ENCODE measurements around the gene RANBP17. TPM values are rescaled to one million over a fixed set of nuclear protein-coding genes. Genes with fewer than 3 reads are reported as not detected.

RANBP17 gene
- total RNA-seq, 2 experiments from 2014 or later: not detected

GRCh38 chr5:171242521-171242920 lies 380.7 kb downstream of the RANBP17 start:
- Mint-ChIP-seq H3K9me3 (no peaks in the 10 kb centered on the region), H3K27me3 (no peaks in the 10 kb centered on the region), H3K27ac (no peak overlapping the region), H3K36me3 (ENCODE audit: low read depth) (no peaks in the 10 kb centered on the region), H3K4me3 (no peak overlapping the region), H3K4me1 (ENCODE audit: low read depth) (no peaks in the 10 kb centered on the region)
- ATAC-seq: no peak
- DNase-seq: no peak
- ChIA-PET POLR2A (no interaction called here), CTCF (no interaction called here)
- no peak for TF ChIP-seq CTCF (IDR thresholded peaks at IDR 0.05)
- intact Hi-C loops (cut with micrococcal nuclease): no loop called here

DNA sequence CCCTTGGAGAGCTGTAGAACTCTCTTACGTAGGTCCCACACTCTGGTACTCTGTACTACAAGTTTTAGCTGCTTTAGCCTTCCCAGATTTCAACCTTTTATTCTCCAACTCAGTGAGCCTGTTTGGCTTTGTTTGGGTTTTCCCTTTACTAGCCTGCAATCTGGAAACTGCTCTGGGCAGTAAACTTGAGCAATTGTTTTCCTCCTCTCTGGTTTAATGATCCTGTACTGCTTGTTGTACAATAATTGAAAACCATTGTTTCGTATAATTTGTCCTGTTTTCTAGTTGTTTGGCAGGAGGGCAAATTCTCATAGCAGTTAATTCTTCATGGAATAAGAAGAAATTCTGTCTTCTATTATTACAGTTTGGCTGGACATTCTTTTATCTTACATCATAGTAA lies 384.4 kb downstream of the RANBP17 start:
- ChIA-PET POLR2A (no interaction called here), CTCF (interaction anchor here (1.0 kb wide), 1 partner anchor 16 kb away, joined by 3 read pairs; no protein-coding TSS in a partner anchor)
- Mint-ChIP-seq H3K27me3 (no peaks in the 10 kb centered on the region), H3K4me3 (no peak overlapping the region), H3K27ac (no peak overlapping the region), H3K4me1 (ENCODE audit: low read depth) (no peaks in the 10 kb centered on the region), H3K9me3 (peaks cover 18% of the 10 kb centered on the region), H3K36me3 (ENCODE audit: low read depth) (no peaks in the 10 kb centered on the region)
- DNase-seq (no peak), ATAC-seq (no peak)
- intact Hi-C loops (cut with micrococcal nuclease): no loop called here
- TF ChIP-seq CTCF (IDR thresholded peaks at IDR 0.05): no peak

GRCh38 chr5:171249460-171249859 lies 387.6 kb downstream of the RANBP17 start:
- ChIA-PET POLR2A (no interaction called here), CTCF (no interaction called here)
- no peak for ATAC-seq
- intact Hi-C loops (cut with micrococcal nuclease): no loop called here
- DNase-seq: no peak
- no peak for TF ChIP-seq CTCF (IDR thresholded peaks at IDR 0.05)
- H3K4me1 Mint-ChIP-seq (ENCODE audit: low read depth): no peaks in the 10 kb centered on the region
- H3K27ac Mint-ChIP-seq: no peak overlapping the region
- H3K27me3 Mint-ChIP-seq: peaks cover 2% of the 10 kb centered on the region
- H3K4me3 Mint-ChIP-seq: no peak overlapping the region
- H3K9me3 Mint-ChIP-seq: peaks cover 18% of the 10 kb centered on the region
- no peaks in the 10 kb centered on the region for H3K36me3 Mint-ChIP-seq (ENCODE audit: low read depth)

- ChIA-PET POLR2A (no interaction called here), CTCF (no interaction called here)
- no peak for ATAC-seq
- H3K9me3 Mint-ChIP-seq: peaks cover 18% of the 10 kb centered on the region
- no peak overlapping the region for H3K4me3 Mint-ChIP-seq
- TF ChIP-seq CTCF (IDR thresholded peaks at IDR 0.05): no peak
- intact Hi-C loops (cut with micrococcal nuclease): no loop called here
- no peak overlapping the region for H3K27ac Mint-ChIP-seq
- peaks cover 2% of the 10 kb centered on the region for H3K27me3 Mint-ChIP-seq
- no peak for DNase-seq
- H3K4me1 Mint-ChIP-seq (ENCODE audit: low read depth): no peaks in the 10 kb centered on the region
- H3K36me3 Mint-ChIP-seq (ENCODE audit: low read depth): no peaks in the 10 kb centered on the region
These were observed 388.9 kb downstream of the RANBP17 start for GRCh38 chr5:171250738-171251137.

- Mint-ChIP-seq H3K4me3 (no peak overlapping the region), H3K27ac (no peak overlapping the region), H3K36me3 (ENCODE audit: low read depth) (no peaks in the 10 kb centered on the region), H3K4me1 (ENCODE audit: low read depth) (no peaks in the 10 kb centered on the region), H3K9me3 (peaks cover 18% of the 10 kb centered on the region), H3K27me3 (peaks cover 2% of the 10 kb centered on the region)
- ChIA-PET POLR2A (no interaction called here), CTCF (no interaction called here)
- DNase-seq: no peak
- intact Hi-C loops (cut with micrococcal nuclease): no loop called here
- no peak for TF ChIP-seq CTCF (IDR thresholded peaks at IDR 0.05)
- no peak for ATAC-seq
These were observed 389.7 kb downstream of the RANBP17 start for GRCh38 chr5:171251519-171251918.

Measured in activated CD8-positive, alpha-beta T cell treated with anti-CD3 and anti-CD28 coated beads for 36 hours (primary cell).